Measurements from ENCODE around the gene KCNJ15.

DNA sequence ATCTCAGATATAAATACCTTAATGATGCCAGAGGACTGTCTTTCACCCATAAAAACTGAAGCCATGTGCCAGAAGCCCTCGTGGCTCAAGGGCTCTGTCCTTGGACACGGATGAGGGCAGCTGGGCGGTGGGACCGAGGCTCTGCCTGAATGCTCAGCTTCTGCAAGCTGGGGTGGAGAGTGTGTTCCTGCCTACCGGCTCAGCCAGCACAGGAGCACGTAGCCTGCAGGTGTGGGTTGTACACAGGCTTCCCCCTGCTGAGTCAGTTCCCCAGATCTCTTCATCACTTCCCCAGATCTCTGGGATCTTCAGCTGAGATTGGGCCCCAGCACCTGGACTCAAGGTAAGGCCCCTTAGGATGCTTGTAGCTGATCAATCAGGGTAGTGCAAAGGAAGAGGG is 15.4 kb downstream of the KCNJ15 start:
- no peak for TF ChIP-seq CTCF (IDR thresholded peaks at IDR 0.05; ENCODE audit: insufficient read depth, low read depth, low read length)
- no peak for TF ChIP-seq EZH2 (IDR thresholded peaks at IDR 0.05; ENCODE audit: insufficient read depth, low read length)

Measured in astrocyte (in vitro differentiated cells and primary cell).